GM12864 (cell line): Measurements from ENCODE around the gene EMD.

Experiments used
- DNase-seq: peaks from one replicate; pipeline ENCODE4 v3.0.0-alpha.2; 2011; ENCODE audit warnings: low read depth
- H3K4me3 ChIP-seq: 2 replicates; pipeline ENCODE4 v1.5.1; 2011; ENCODE audit warnings: mild to moderate bottlenecking, low read depth, low read length, control low read depth
- TF ChIP-seq, protein P1 (sequence below): IDR thresholded peaks from 2 replicates; pipeline ENCODE4 v1.5.1; 2011; ENCODE audit warnings: low read depth, mild to moderate bottlenecking, moderate library complexity, low read length, control low read depth, inconsistent platforms; ENCODE audit errors: missing control alignments

The EMD gene

DNA sequence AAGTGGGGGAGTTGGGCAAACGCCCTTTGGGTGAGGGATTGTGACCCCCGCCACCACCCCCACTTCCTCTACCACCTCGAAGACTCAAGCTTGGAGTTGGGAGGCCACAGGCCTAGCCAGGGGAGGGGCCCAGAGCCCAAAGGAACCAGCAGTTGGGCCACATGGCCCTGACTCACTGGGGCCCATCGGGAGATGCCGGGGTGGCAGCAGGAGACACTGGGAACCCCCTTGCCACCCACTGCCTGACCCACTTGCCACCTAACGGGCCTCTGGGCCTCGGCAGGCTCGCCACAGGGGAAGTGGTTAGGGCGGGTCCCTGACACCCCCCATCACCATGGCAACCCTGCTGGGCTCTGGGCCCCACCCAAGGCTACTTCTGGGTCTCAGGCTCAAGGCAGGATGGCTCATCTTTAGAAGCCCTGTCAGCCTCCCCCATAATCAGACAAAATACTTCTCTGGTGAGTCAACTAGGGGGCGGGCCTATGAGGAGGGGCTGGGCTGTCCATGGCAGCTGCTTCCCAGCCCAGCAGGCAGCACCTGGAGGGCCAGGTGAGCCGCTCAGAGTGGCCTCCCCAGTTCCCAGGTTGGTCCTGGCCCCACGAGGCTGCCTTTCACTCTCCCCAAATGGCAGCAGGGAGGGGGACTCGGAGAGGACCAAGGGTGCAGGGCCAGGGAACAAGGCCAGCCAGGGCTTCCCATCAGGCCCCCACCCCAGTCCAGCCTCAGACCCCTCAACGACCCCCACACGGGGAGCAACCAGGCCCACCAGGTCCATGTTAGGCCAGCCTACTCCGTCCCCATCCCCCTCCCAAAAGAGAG is 10.3 kb upstream of the EMD start:
- peak; percentile 59 for DNase-seq
- TF ChIP-seq, protein P1, sequence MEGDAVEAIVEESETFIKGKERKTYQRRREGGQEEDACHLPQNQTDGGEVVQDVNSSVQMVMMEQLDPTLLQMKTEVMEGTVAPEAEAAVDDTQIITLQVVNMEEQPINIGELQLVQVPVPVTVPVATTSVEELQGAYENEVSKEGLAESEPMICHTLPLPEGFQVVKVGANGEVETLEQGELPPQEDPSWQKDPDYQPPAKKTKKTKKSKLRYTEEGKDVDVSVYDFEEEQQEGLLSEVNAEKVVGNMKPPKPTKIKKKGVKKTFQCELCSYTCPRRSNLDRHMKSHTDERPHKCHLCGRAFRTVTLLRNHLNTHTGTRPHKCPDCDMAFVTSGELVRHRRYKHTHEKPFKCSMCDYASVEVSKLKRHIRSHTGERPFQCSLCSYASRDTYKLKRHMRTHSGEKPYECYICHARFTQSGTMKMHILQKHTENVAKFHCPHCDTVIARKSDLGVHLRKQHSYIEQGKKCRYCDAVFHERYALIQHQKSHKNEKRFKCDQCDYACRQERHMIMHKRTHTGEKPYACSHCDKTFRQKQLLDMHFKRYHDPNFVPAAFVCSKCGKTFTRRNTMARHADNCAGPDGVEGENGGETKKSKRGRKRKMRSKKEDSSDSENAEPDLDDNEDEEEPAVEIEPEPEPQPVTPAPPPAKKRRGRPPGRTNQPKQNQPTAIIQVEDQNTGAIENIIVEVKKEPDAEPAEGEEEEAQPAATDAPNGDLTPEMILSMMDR = no peak
- peak overlapping the region; percentile 71 for H3K4me3 ChIP-seq

DNA sequence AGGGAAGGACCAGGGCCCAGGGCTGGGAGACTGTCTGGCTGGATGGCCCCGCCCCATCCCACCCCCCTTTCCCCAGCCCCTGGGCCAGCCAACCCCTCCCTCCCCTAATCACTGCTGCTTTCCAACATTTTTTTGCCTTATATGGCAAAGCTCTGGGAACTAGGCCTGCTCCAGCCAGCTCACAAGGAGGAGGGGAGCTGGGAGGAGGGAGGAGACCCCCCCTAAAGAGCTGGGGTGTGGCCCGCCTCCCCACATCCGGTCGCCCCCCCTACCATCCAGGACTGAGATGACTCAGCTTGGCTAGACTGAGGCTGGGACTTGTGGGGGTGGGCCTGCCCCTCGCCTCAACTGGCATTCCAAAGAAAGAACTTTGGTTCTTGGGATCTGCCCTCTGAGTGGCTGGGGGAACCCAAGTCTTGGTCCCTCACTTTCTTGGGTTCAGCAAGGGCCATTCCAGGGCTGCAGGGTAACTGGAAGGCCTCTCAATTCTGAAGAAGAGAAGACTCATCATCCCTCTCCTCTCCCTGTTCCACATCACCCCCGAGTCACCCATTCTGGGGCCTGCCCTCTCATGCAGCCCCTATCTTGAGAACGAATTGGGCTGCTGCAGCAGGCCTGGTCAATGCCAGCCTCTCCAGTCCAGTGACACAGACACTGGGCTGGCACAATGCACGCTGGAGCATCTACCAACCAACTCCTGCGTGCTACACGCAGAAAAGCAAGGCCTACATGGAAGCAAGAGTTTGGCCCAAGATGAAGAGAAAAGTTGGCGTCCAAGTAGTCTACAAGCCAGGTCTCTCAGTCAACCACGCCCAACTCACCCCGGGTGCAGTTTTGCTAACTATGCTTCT is 9.4 kb upstream of the EMD start:
- TF ChIP-seq, protein P1 = no peak
- no peak for DNase-seq
- peak overlapping the region; percentile 71 for H3K4me3 ChIP-seq

DNA sequence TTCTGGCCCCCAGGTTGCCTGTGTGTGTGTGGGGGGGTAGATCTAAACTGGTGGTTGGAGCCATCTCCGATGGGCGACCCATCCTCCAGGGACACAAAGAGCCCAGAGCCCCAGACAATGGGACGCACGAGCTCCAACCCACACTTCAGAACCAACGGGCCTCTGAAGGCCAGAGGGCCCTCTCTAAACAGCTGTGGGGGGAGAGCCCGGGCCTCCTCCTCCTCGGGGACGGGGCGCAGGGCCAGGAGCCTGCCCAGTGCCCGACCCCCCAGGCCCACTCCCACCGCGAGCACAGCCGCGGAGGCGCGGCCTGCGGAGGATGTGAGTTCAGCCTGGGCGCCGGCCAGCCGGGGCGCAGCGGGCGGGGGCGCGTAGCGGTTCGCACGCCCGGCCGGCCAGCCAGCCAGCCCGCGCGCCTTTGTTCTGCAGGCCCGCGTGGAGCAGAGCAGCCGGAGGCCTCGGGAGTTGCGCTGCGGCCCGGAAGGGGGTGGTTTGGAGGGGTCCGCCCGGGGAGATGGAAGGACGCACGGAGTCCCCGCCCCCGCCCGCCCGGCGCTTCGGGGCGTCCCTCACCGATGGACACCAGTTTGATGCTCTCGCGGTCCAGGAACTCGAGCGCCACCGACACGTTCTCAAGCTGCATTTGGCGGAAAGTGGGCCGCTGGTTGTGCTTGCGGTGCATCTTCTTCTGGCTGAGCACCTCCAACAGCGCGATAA is 8.6 kb upstream of the EMD start:
- TF ChIP-seq, protein P1 = no peak
- no peak for DNase-seq

GRCh38 chrX:154371017-154371788 is 7.9 kb upstream of the EMD start:
- peak overlapping the region; percentile 71 for H3K4me3 ChIP-seq
- peak; percentile 72 for DNase-seq
- TF ChIP-seq, protein P1 = no peak

More for the DNA sequence above, 8.6 kb upstream of the EMD start:
- peak overlapping the region; percentile 71 for H3K4me3 ChIP-seq

DNA sequence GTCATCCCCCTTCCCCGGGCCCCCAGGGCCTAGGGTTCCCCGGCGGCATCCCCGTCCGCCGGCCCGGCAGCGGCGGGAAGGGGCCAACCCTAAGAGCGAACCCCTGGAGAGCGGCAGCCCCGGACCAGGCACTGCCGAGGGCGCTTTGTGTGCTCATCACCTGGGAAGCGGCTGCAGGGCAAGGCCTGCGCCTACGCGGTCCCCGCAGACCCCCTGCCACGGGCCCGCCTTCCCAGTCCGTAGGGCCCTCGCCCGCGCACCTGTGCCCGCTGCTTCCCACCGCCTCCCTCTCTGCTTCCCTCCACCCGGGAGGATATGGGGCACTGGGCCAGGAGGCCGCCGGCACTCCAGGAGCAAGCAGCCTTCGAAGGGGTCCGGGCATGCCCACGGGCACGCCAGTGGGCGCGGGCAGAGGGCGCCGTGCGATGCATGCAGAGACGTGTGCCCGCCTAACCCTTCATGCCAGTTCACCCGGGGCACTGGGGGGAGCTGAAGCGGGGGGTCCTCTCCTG is 7.2 kb upstream of the EMD start:
- H3K4me3 ChIP-seq = peak overlapping the region; percentile 59
- DNase-seq = no peak
- TF ChIP-seq, protein P1 = no peak

DNA sequence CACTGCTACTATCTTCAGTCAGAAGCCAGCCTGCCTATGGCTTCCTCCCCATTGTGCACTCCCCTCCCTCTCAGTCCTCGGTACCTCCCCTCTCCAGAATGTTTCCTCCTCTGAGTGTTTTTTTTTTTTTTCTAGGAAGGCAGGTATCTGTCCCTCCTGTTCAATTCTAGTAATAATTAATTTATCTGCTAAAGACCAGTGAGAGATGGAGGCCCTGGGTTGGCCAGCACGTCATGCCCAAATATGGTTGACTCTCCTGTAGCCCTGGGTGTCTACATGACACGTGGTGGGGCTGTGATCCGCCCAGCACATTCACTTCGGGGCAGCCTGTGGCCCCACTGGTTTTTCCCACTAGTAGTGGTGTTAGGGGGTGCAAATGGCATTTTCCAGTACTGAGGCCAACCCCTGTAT is 6.5 kb upstream of the EMD start:
- TF ChIP-seq, protein P1 = no peak
- no peak overlapping the region; the same call in 1 of the 2 replicates for H3K4me3 ChIP-seq
- DNase-seq = no peak
